ENCODE data around the gene DDX18.

The DDX18 gene

DNA sequence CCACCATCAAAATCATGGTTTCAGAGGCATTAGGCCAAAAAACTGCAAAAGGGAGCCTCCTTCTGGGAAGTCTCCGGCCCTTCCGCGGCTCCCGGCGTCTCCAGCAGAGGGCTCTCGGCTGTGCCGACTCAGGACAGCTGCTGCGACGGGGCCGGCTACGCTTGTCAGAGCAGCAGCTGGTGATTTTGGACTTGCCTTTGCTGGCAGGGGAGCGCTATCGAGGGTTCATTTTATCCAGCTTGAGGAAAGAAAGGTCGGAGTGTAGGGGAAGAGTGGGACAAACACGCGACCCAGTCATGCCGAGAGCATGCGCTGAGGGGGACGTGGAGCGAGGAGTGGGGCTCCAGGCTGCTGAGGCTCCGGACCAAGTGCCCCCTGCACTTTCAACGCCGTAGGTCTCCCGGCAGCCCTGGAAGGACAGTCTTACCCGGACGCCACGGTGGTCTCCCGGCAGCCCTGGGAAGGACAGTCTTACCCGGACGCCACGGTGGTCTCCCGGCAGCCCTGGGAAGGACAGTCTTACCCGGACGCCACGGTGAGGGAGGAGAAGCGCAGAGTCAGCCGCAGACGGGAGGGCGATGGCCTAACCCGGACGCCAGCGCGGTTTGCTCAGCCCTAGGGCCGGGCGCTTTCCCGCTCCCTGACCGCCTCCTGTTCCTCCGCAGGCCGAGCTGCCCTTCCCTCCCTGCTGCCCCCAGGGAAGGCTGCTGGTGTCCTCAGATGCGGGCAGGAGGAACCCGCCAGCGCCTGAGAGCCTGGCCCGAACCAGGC is 21.7 kb downstream of the DDX18 start:
- peak; percentile 67 for TF ChIP-seq CTCF (IDR thresholded peaks at IDR 0.05; ENCODE audit: insufficient read depth, low read length, poor library complexity, severe bottlenecking)
- H3K4me3 ChIP-seq (replicated peaks; ENCODE audit: low read depth, low read length) = no peak overlapping the region
- DNase-seq (ENCODE audit: extremely low read depth, insufficient read length) = peak; percentile 42
- no peaks in the 10 kb centered on the region for H3K27me3 ChIP-seq (replicated peaks; ENCODE audit: control insufficient read depth, insufficient read depth, low read length)
- H3K36me3 ChIP-seq (ENCODE audit: control insufficient read depth, insufficient read depth, low read length) = peaks cover 6% of the 10 kb centered on the region

GRCh38 chr2:117845304-117845703 is 30.8 kb downstream of the DDX18 start:
- H3K36me3 ChIP-seq (ENCODE audit: control insufficient read depth, insufficient read depth, low read length) = no peaks in the 10 kb centered on the region
- TF ChIP-seq CTCF (IDR thresholded peaks at IDR 0.05; ENCODE audit: insufficient read depth, low read length, poor library complexity, severe bottlenecking) = no peak
- H3K4me3 ChIP-seq (replicated peaks; ENCODE audit: low read depth, low read length) = no peak overlapping the region
- no peak for DNase-seq (ENCODE audit: extremely low read depth, insufficient read length)
- H3K27me3 ChIP-seq (replicated peaks; ENCODE audit: control insufficient read depth, insufficient read depth, low read length) = no peaks in the 10 kb centered on the region

DNA sequence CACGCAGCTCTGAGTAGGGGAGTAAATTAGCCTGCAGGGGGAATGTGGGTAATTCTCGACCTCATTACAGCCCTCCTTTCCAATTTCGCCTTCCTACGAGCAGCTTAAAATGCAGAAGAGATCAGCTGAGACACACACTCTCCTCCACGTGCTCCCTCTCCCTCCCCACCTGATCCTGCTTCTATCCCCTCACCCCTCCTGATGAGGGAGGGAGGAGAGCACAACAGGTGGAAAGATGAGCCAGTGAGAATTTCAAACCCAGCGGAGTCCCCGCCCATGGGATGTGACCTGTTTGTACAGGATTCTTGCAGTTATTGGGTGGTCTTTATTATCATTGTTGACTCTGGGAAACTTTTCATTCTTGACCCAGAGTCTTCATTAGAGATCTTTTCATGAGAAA is 35.5 kb downstream of the DDX18 start:
- Histone ChIP-seq H3K27me3 (replicated peaks; ENCODE audit: control insufficient read depth, insufficient read depth, low read length) (no peaks in the 10 kb centered on the region; the same call in 1 of the 2 replicates), H3K4me3 (replicated peaks; ENCODE audit: low read depth, low read length) (no peak overlapping the region), H3K36me3 (ENCODE audit: control insufficient read depth, insufficient read depth, low read length) (no peaks in the 10 kb centered on the region)
- DNase-seq (ENCODE audit: extremely low read depth, insufficient read length) = no peak
- no peak for TF ChIP-seq CTCF (IDR thresholded peaks at IDR 0.05; ENCODE audit: insufficient read depth, low read length, poor library complexity, severe bottlenecking)

DNA sequence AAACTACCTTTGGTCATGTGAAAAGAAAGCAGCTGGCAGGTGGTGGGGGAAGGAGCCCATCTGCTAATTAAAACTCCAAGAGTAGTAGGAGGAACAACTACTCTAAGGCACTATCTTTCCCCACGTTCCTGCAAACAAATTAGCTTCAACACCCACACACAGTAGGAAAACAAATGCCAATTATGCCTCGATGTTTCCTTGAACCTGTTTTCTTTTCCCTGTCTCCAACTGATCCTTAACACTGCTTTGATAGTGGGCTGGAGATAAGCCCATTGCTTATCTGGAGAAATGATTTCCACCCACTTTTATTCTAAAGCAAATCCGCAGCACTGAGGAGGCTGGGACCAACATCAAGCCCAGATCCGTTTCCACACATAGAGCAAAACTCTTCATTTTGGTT is 36.0 kb downstream of the DDX18 start:
- no peak for DNase-seq (ENCODE audit: extremely low read depth, insufficient read length)
- Histone ChIP-seq H3K27me3 (replicated peaks; ENCODE audit: control insufficient read depth, insufficient read depth, low read length) (no peaks in the 10 kb centered on the region; the same call in 1 of the 2 replicates), H3K4me3 (replicated peaks; ENCODE audit: low read depth, low read length) (no peak overlapping the region), H3K36me3 (ENCODE audit: control insufficient read depth, insufficient read depth, low read length) (no peaks in the 10 kb centered on the region)
- TF ChIP-seq CTCF (IDR thresholded peaks at IDR 0.05; ENCODE audit: insufficient read depth, low read length, poor library complexity, severe bottlenecking) = no peak

DNA sequence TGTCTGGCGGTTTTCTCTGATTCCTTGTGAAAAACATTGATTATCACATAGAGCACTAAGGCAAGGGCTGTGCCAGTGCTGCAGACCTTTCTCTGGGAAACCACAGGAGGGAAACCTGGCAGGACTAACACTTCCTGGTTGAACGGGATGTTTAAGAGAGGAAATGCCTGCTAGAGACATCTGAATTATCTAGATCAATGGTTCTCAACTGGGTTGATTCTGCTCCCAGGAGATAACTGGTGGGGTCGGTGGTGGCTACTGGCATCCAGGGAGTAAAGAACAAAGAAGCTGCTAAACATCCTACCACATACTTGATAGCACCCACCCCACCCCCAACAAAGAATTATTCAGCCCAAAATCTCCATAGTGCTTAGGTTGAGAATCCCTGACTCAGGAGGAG is 37.5 kb downstream of the DDX18 start:
- H3K4me3 ChIP-seq (replicated peaks; ENCODE audit: low read depth, low read length) = no peak overlapping the region
- no peak for DNase-seq (ENCODE audit: extremely low read depth, insufficient read length)
- H3K27me3 ChIP-seq (replicated peaks; ENCODE audit: control insufficient read depth, insufficient read depth, low read length) = no peaks in the 10 kb centered on the region; the same call in 1 of the 2 replicates
- H3K36me3 ChIP-seq (ENCODE audit: control insufficient read depth, insufficient read depth, low read length) = no peaks in the 10 kb centered on the region
- TF ChIP-seq CTCF (IDR thresholded peaks at IDR 0.05; ENCODE audit: insufficient read depth, low read length, poor library complexity, severe bottlenecking) = no peak
